Stimulated activated naive CD4-positive, alpha-beta T cell (primary cell): Measurements from ENCODE around the gene TXNL4A.

ENCODE experiments used
- DNase-seq, 6 experiments: peaks; one replicate each; lab custom pipeline; 2025; lab: John Stamatoyannopoulos, UW

TXNL4A gene

GRCh38 chr18:79949697-79950487 is 38.5 kb downstream of the TXNL4A start:
- DNase-seq = no peak

- no peak for DNase-seq
Measured at GRCh38 chr18:79948719-79949411, 39.5 kb downstream of the TXNL4A start.

GRCh38 chr18:79947881-79948610 is 40.3 kb downstream of the TXNL4A start:
- DNase-seq = no peak

- no peak for DNase-seq
Measured at GRCh38 chr18:79947054-79947755, 41.2 kb downstream of the TXNL4A start.

GRCh38 chr18:79945118-79946042 is 43.0 kb downstream of the TXNL4A start:
- no peak for DNase-seq

GRCh38 chr18:79944746-79945117 is 43.6 kb downstream of the TXNL4A start:
- DNase-seq = no peak

- no peak for DNase-seq
Measured at GRCh38 chr18:79944126-79944731, 44.1 kb downstream of the TXNL4A start.

GRCh38 chr18:79943608-79944125 is 44.7 kb downstream of the TXNL4A start:
- DNase-seq = no peak

- DNase-seq = no peak
Measured at GRCh38 chr18:79942786-79943607, 45.4 kb downstream of the TXNL4A start.

GRCh38 chr18:79942211-79942610 is 46.2 kb downstream of the TXNL4A start:
- no peak for DNase-seq

GRCh38 chr18:79941473-79942119 is 46.8 kb downstream of the TXNL4A start:
- DNase-seq = no peak

GRCh38 chr18:79940814-79941472 is 47.4 kb downstream of the TXNL4A start:
- DNase-seq = no peak

GRCh38 chr18:79940126-79940813 is 48.1 kb downstream of the TXNL4A start:
- DNase-seq = no peak

- DNase-seq = no peak
Measured at GRCh38 chr18:79939096-79939495, 49.3 kb downstream of the TXNL4A start.

- no peak for DNase-seq
Measured at GRCh38 chr18:79938196-79938595, 50.2 kb downstream of the TXNL4A start.

- DNase-seq = no peak
Measured at GRCh38 chr18:79937103-79937860, 51.1 kb downstream of the TXNL4A start.

- DNase-seq = no peak
Measured at GRCh38 chr18:79936641-79937040, 51.7 kb downstream of the TXNL4A start.
